HTR-8/SVneo (cell line): ENCODE measurements around the gene PODN.
A peak's percentile ranks its signal among the peaks of the same experiment; 100 is the strongest.

Source experiments
- DNase-seq: peaks from one replicate; pipeline ENCODE4 v3.0.0; 2011; ENCODE audit warnings: low spot score, mixed read lengths; ENCODE audit not compliant: insufficient read length
- FAIRE-seq: peaks from 2 replicates; lab custom pipeline; 2011; peaks lifted over from hg19 to GRCh38; lab: Jason Lieb, UNC

Gene PODN

GRCh38 chr1:53048960-53049573 lies 12.9 kb upstream of the PODN start:
- FAIRE-seq = no peak
- no peak for DNase-seq

- FAIRE-seq (no peak), DNase-seq (no peak)
Measured at GRCh38 chr1:53049574-53049967, 12.4 kb upstream of the PODN start.

GRCh38 chr1:53050310-53050709 lies 11.7 kb upstream of the PODN start:
- DNase-seq = no peak
- FAIRE-seq = no peak

GRCh38 chr1:53051676-53052075 lies 10.3 kb upstream of the PODN start:
- FAIRE-seq (no peak), DNase-seq (no peak)

- DNase-seq (no peak), FAIRE-seq (no peak)
Measured at GRCh38 chr1:53057127-53057526, 4.9 kb upstream of the PODN start.

DNA sequence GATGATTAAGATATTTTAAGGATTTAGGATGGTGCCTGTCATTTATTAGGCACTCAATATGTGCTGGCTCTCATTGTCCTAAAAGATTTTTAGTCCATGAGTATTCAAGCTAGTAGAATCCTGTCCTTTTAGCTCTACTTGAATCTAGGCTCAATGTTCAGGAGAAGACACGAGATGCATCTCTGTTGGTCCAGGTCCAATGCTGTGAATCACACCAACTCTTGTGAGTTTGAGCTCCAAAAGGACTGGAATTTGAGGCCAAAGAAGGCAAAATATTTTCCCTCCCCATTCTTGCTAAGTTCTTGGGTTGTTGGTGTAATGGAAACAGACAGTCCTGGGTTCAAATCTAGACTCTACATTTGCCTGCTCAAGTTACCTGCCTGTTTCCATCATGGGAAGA lies 1.4 kb upstream of the PODN start:
- no peak for DNase-seq

DNA sequence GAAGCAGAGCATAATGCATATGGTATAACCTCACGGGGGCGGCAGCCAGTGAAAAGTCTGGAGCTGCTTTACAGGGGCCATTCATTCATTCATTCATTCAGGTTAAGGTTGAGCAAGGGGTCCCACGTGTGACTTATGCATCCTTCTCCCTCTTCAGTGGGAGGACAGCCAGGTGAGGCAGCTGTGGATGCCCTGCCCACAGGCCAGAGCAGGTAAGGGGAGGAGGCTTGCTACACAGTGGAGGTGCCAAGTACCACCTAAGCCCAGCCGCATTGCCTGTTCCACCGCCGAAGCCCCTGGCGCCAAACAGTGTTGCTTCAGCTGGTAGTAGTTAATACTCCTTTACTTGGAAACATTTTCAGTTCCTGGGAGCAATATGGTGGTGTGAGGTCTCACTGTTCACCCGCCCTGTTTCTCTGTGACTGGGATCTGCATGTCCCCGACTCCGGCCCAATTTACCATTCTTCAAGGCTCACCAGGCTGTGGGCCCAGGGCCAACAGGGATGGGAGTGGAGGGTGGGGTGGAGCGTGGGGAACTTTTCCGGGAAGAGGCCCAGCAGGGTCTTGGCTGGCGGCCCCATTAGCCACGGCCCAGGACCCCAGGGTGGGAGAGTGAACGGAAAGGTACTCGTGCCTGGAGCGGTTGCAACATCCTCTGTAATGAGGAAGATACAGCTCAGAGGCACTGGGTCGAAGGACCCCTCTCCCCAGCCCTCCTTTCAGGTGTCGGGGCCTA lies 722 bp upstream of the PODN start:
- FAIRE-seq = no peak
- no peak for DNase-seq

More for the DNA sequence above, 1.4 kb upstream of the PODN start:
- FAIRE-seq = peak; percentile 26

DNA sequence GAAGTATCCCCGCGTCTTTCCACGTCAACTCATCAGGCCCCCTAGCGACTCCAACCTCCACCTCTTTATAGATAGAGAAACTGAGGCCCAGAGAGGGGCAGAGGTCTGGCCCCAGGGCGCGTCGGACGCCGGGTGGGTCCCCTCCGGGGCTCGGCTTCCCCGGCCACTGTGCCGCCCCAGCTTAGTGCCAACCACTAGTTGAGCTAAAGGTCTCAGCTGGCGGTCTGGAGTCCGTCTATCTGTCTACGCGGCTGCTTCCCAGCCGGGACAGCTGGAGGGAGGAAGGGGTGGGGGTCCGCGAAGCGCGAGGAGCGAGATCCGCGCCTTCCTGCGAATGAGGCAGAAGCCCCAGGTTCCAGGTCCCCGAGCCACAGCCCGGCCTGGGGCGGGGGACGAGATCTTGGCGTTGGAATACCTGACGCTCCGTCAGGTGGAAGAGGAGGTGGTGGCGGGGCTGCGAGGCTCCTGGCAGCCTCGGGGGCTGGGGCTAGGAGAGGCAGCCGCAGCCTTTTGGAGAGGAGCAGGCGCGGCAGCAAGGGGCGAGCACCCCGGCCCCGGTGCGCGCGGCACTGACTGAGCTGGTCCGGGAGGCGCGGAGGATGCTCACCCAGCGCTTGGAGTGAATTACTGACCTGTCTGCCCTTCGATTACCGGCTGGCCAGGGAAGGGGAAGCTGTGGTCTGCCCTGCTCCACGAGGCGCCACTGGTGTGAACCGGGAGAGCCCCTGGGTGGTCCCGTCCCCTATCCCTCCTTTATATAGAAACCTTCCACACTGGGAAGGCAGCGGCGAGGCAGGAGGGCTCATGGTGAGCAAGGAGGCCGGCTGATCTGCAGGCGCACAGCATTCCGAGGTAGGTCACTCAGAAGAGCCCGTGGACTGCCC lies 937 bp downstream of the PODN start:
- no peak for FAIRE-seq
- no peak for DNase-seq

DNA sequence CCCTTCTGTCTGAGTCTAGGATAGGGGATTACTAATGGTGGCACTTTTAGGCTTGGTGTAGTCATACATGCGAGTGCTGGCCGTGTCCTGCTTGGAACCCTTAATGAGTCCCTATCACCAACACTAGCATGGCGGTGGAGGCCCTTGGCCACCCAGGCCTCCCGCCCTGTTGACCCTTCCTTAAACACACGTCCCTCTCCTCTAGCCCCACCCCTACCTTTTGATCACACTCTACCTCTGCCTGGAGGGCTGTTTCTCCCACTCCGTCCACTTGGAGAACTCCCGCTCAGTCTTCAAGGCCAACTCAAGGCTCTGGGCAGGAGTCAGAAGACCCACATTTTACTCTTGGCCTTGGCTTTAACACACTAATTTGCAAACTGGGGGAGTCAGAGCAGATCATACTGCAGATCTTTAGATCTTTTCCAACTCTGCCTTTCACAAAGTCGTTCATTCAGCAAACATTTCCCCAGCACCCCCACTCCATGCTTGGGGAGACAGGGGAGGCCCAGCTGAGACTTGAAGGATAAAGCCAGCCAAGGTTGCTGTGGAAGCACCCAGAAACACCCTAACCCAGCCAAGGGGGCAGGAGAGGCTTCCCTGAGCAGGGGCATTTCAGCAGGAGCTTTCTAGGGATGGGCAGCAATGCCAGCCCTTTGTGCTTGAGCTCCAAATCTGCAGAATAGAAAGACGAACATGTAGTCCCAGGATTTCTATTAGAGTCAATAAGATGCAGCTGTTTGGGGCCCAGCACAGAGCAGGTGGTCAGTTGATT lies 1.9 kb downstream of the PODN start:
- DNase-seq = no peak
- no peak for FAIRE-seq

DNA sequence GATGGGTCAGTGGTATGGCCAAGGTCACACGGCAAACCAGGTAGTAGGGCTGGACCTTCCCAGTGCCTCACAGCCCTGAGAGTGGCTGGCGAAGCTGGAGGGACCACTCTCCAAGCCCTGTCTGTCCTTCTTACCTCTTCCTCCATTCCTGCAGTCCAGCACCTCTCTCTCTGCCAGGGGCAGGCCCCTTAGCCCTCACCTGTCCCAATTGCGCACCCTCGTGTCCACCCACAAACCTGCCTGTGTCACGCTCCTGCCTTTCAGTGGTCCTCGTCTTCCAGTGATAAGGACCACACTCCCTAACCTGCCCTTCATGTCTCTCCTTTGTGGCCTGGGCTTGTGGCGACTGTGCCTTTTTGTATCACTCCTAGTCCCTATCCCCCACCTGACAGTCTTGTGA lies 3.4 kb downstream of the PODN start:
- FAIRE-seq (no peak), DNase-seq (no peak)

GRCh38 chr1:53066488-53066887 lies 4.5 kb downstream of the PODN start:
- FAIRE-seq (no peak), DNase-seq (no peak)

- FAIRE-seq = no peak
- no peak for DNase-seq
Measured at GRCh38 chr1:53066891-53067738, 5.1 kb downstream of the PODN start.

DNA sequence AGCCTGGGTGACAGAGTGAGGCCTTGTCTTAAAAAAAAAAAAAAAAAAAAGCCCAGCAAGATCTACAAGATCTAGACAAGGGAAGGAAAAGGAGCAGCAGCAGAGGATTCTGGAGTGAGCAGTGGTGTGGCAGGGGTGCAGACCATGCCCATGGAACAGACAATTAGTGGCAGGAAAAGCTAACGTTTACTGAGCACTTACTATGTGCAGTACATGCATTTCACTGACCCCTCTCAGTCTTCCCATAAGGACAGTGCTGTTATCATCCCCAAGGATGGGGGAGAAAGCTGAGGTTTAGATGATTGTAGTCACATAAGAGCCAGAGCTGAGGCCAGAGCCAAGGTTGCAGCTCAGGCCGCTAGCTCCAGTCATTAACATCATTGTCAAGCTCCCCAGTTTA lies 5.9 kb downstream of the PODN start:
- FAIRE-seq = no peak

GRCh38 chr1:53068314-53069099 lies 6.5 kb downstream of the PODN start:
- DNase-seq (no peak), FAIRE-seq (no peak)

More for the DNA sequence above, 5.9 kb downstream of the PODN start:
- DNase-seq = no peak

GRCh38 chr1:53069265-53069662 lies 7.3 kb downstream of the PODN start:
- FAIRE-seq (no peak), DNase-seq (no peak)

DNA sequence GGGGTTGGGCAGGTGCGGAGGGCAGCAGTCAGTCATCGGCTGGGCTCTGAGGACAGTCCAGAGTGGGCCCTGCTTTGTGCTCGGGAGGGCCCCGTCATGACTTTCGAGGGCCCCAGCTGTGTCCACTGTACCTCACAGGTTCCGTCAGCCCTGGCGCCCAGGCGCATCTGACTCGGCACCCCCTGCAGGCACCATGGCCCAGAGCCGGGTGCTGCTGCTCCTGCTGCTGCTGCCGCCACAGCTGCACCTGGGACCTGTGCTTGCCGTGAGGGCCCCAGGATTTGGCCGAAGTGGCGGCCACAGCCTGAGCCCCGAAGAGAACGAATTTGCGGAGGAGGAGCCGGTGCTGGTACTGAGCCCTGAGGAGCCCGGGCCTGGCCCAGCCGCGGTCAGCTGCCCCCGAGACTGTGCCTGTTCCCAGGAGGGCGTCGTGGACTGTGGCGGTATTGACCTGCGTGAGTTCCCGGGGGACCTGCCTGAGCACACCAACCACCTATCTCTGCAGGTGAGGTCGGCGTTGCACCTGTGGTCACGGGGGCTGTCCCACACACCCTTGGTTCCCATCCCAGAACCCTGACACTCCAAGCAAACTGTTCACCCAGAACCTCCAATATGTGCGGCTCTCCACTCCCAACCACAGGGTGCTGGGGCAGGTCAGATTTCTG lies 7.8 kb downstream of the PODN start:
- FAIRE-seq (no peak), DNase-seq (no peak)

DNA sequence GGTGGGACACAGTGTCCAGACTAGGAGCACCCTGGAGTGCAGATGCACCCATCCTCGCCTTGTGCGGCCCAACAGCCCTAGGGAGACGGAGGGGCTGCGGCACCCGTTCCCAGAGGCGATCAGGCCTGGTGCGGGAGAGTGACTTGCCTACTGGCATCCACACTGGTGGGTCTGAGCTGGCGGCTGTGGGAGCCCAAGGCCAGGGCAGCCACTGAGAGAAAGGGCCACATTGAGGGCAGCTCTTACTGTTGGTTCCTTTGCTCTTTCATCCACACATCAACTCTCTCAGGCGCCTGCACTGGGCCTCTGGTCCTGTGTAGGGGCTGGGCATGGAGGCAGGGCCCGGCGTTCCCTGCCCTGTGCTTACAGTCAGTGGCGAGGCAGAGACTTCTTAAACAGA lies 8.6 kb downstream of the PODN start:
- DNase-seq (no peak), FAIRE-seq (no peak)

DNA sequence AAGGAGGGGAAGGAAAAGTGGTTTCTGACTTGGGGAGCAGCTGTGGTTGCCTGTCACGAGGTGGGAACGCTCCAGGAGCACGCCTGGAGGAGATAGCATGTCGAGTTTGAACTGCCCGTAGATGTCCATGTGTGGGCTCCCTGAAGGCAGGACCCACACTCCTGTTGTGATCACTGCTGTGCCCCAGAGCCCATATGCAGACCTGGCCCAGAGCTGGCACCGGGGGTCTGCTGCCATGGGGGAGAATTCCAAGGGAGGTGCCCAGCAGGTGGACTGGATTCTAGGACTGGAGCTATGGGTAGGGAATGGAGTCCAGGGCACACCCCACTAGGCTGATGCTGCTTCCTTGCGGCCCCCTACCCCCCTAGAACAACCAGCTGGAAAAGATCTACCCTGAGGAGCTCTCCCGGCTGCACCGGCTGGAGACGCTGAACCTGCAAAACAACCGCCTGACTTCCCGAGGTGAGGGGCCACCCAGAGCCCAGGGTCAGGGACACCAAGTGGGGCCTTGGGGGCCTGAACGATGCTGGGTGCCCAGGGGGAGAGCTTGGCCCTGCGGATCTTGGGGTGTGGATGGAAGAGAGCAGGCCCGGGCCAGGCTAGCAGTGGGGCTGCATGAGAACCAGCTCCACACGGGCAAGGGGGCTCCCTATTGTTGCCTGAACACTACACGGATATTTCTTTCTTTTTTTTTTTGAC lies 9.3 kb downstream of the PODN start:
- FAIRE-seq (no peak), DNase-seq (no peak)
